ENCODE results near the gene MYBBP1A. TPM values are rescaled to one million over a fixed set of nuclear protein-coding genes. Genes with fewer than 3 reads are reported as not detected.

MYBBP1A gene
- polyA plus RNA-seq, 2 donors: 32.6 to 44.8 TPM

GRCh38 chr17:4555873-4556759 lies 932 bp upstream of the MYBBP1A start:
- peak overlapping the region; percentile 78 to 87 for H3K4me3 ChIP-seq (ENCODE audit: low read depth in 1 of 2, low read length in 2 of 2)
- H3K9me3 ChIP-seq (ENCODE audit: control insufficient read depth in 2 of 2, insufficient read depth in 1 of 2, low read depth in 1 of 2, low read length in 1 of 2): no peaks in the 10 kb centered on the region
- peaks cover 11 to 32% of the 10 kb centered on the region in 2 donors for H3K36me3 ChIP-seq (ENCODE audit: control insufficient read depth in 2 of 2, insufficient read depth in 2 of 2, low read length in 1 of 2)
- peaks cover 10 to 29% of the 10 kb centered on the region in 2 donors for H3K4me1 ChIP-seq (ENCODE audit: control insufficient read depth in 2 of 2, insufficient read depth in 2 of 2, low read length in 1 of 2)
- H3K27me3 ChIP-seq (ENCODE audit: control insufficient read depth in 1 of 2, insufficient read depth in 2 of 2, low read length in 2 of 2): no peaks in the 10 kb centered on the region
- WGBS, 2 donors: 66 to 67% methylated on average over 17 of the region's 17 CpGs
- H3K27ac ChIP-seq (ENCODE audit: low read depth in 2 of 2, low read length in 1 of 2): peak overlapping the region in 1 of 2 donors; percentile 85

GRCh38 chr17:4554441-4554996 lies 665 bp downstream of the MYBBP1A start:
- H3K27ac ChIP-seq (ENCODE audit: low read depth in 2 of 2, low read length in 1 of 2): peak overlapping the region in 1 of 2 donors; percentile 59
- 14% methylated on average over 18 of the region's 18 CpGs for WGBS, 2 donors
- H3K36me3 ChIP-seq (ENCODE audit: control insufficient read depth in 2 of 2, insufficient read depth in 2 of 2, low read length in 1 of 2): peaks cover 18 to 47% of the 10 kb centered on the region in 2 donors
- peak overlapping the region; percentile 78 to 87 for H3K4me3 ChIP-seq (ENCODE audit: low read depth in 1 of 2, low read length in 2 of 2)
- no peaks in the 10 kb centered on the region for H3K9me3 ChIP-seq (ENCODE audit: control insufficient read depth in 2 of 2, insufficient read depth in 1 of 2, low read depth in 1 of 2, low read length in 1 of 2)
- H3K27me3 ChIP-seq (ENCODE audit: control insufficient read depth in 1 of 2, insufficient read depth in 2 of 2, low read length in 2 of 2): no peaks in the 10 kb centered on the region
- peaks cover 7 to 23% of the 10 kb centered on the region in 2 donors for H3K4me1 ChIP-seq (ENCODE audit: control insufficient read depth in 2 of 2, insufficient read depth in 2 of 2, low read length in 1 of 2)

GRCh38 chr17:4553669-4554068 lies 1.5 kb downstream of the MYBBP1A start:
- Histone ChIP-seq H3K4me1 (ENCODE audit: control insufficient read depth in 2 of 2, insufficient read depth in 2 of 2, low read length in 1 of 2) (peaks cover 7 to 18% of the 10 kb centered on the region in 2 donors), H3K9me3 (ENCODE audit: control insufficient read depth in 2 of 2, insufficient read depth in 1 of 2, low read depth in 1 of 2, low read length in 1 of 2) (no peaks in the 10 kb centered on the region), H3K27ac (ENCODE audit: low read depth in 2 of 2, low read length in 1 of 2) (peak overlapping the region in 1 of 2 donors; percentile 6), H3K36me3 (ENCODE audit: control insufficient read depth in 2 of 2, insufficient read depth in 2 of 2, low read length in 1 of 2) (peaks cover 22 to 54% of the 10 kb centered on the region in 2 donors), H3K27me3 (ENCODE audit: control insufficient read depth in 1 of 2, insufficient read depth in 2 of 2, low read length in 2 of 2) (no peaks in the 10 kb centered on the region), H3K4me3 (ENCODE audit: low read depth in 1 of 2, low read length in 2 of 2) (peak overlapping the region in 1 of 2 donors; percentile 78)
- WGBS, 2 donors: 69 to 70% methylated on average over 9 of the region's 9 CpGs

GRCh38 chr17:4551796-4552525 lies 3.2 kb downstream of the MYBBP1A start:
- H3K4me1 ChIP-seq (ENCODE audit: control insufficient read depth in 2 of 2, insufficient read depth in 2 of 2, low read length in 1 of 2): peaks cover 7 to 18% of the 10 kb centered on the region in 2 donors
- no peaks in the 10 kb centered on the region for H3K27me3 ChIP-seq (ENCODE audit: control insufficient read depth in 1 of 2, insufficient read depth in 2 of 2, low read length in 2 of 2)
- 94% methylated on average over 27 of the region's 27 CpGs for WGBS, 2 donors
- H3K27ac ChIP-seq (ENCODE audit: low read depth in 2 of 2, low read length in 1 of 2): no peak overlapping the region
- H3K36me3 ChIP-seq (ENCODE audit: control insufficient read depth in 2 of 2, insufficient read depth in 2 of 2, low read length in 1 of 2): peaks cover 27 to 59% of the 10 kb centered on the region in 2 donors
- no peak overlapping the region for H3K4me3 ChIP-seq (ENCODE audit: low read depth in 1 of 2, low read length in 2 of 2)
- no peaks in the 10 kb centered on the region for H3K9me3 ChIP-seq (ENCODE audit: control insufficient read depth in 2 of 2, insufficient read depth in 1 of 2, low read depth in 1 of 2, low read length in 1 of 2)

GRCh38 chr17:4551141-4551540 lies 4.0 kb downstream of the MYBBP1A start:
- Histone ChIP-seq H3K36me3 (ENCODE audit: control insufficient read depth in 2 of 2, insufficient read depth in 2 of 2, low read length in 1 of 2) (peaks cover 27 to 59% of the 10 kb centered on the region in 2 donors), H3K4me3 (ENCODE audit: low read depth in 1 of 2, low read length in 2 of 2) (no peak overlapping the region), H3K27ac (ENCODE audit: low read depth in 2 of 2, low read length in 1 of 2) (no peak overlapping the region), H3K9me3 (ENCODE audit: control insufficient read depth in 2 of 2, insufficient read depth in 1 of 2, low read depth in 1 of 2, low read length in 1 of 2) (no peaks in the 10 kb centered on the region), H3K4me1 (ENCODE audit: control insufficient read depth in 2 of 2, insufficient read depth in 2 of 2, low read length in 1 of 2) (peaks cover 7 to 18% of the 10 kb centered on the region in 2 donors), H3K27me3 (ENCODE audit: control insufficient read depth in 1 of 2, insufficient read depth in 2 of 2, low read length in 2 of 2) (no peaks in the 10 kb centered on the region)
- 84 to 88% methylated on average over 8 of the region's 8 CpGs for WGBS, 2 donors

GRCh38 chr17:4550534-4551039 lies 4.6 kb downstream of the MYBBP1A start:
- 91 to 95% methylated on average over 16 of the region's 16 CpGs for WGBS, 2 donors
- no peak overlapping the region for H3K4me3 ChIP-seq (ENCODE audit: low read depth in 1 of 2, low read length in 2 of 2)
- H3K36me3 ChIP-seq (ENCODE audit: control insufficient read depth in 2 of 2, insufficient read depth in 2 of 2, low read length in 1 of 2): peaks cover 27 to 59% of the 10 kb centered on the region in 2 donors
- H3K4me1 ChIP-seq (ENCODE audit: control insufficient read depth in 2 of 2, insufficient read depth in 2 of 2, low read length in 1 of 2): peaks cover 7 to 14% of the 10 kb centered on the region in 2 donors
- no peaks in the 10 kb centered on the region for H3K27me3 ChIP-seq (ENCODE audit: control insufficient read depth in 1 of 2, insufficient read depth in 2 of 2, low read length in 2 of 2)
- no peak overlapping the region for H3K27ac ChIP-seq (ENCODE audit: low read depth in 2 of 2, low read length in 1 of 2)
- no peaks in the 10 kb centered on the region for H3K9me3 ChIP-seq (ENCODE audit: control insufficient read depth in 2 of 2, insufficient read depth in 1 of 2, low read depth in 1 of 2, low read length in 1 of 2)

- no peak overlapping the region for H3K27ac ChIP-seq (ENCODE audit: low read depth in 2 of 2, low read length in 1 of 2)
- WGBS, 2 donors: 87 to 88% methylated on average over 23 to 25 of the region's 25 CpGs
- peaks cover 7 to 13% of the 10 kb centered on the region in 2 donors for H3K4me1 ChIP-seq (ENCODE audit: control insufficient read depth in 2 of 2, insufficient read depth in 2 of 2, low read length in 1 of 2)
- H3K27me3 ChIP-seq (ENCODE audit: control insufficient read depth in 1 of 2, insufficient read depth in 2 of 2, low read length in 2 of 2): no peaks in the 10 kb centered on the region
- peaks cover 27 to 66% of the 10 kb centered on the region in 2 donors for H3K36me3 ChIP-seq (ENCODE audit: control insufficient read depth in 2 of 2, insufficient read depth in 2 of 2, low read length in 1 of 2)
- H3K4me3 ChIP-seq (ENCODE audit: low read depth in 1 of 2, low read length in 2 of 2): no peak overlapping the region
- no peaks in the 10 kb centered on the region for H3K9me3 ChIP-seq (ENCODE audit: control insufficient read depth in 2 of 2, insufficient read depth in 1 of 2, low read depth in 1 of 2, low read length in 1 of 2)
Observed at GRCh38 chr17:4549781-4550533, 5.2 kb downstream of the MYBBP1A start.

GRCh38 chr17:4548721-4549531 lies 6.3 kb downstream of the MYBBP1A start:
- Histone ChIP-seq H3K9me3 (ENCODE audit: control insufficient read depth in 2 of 2, insufficient read depth in 1 of 2, low read depth in 1 of 2, low read length in 1 of 2) (no peaks in the 10 kb centered on the region), H3K4me3 (ENCODE audit: low read depth in 1 of 2, low read length in 2 of 2) (no peak overlapping the region), H3K27me3 (ENCODE audit: control insufficient read depth in 1 of 2, insufficient read depth in 2 of 2, low read length in 2 of 2) (no peaks in the 10 kb centered on the region), H3K36me3 (ENCODE audit: control insufficient read depth in 2 of 2, insufficient read depth in 2 of 2, low read length in 1 of 2) (peaks cover 27 to 73% of the 10 kb centered on the region in 2 donors), H3K4me1 (ENCODE audit: control insufficient read depth in 2 of 2, insufficient read depth in 2 of 2, low read length in 1 of 2) (peaks cover 2 to 3% of the 10 kb centered on the region in 2 donors), H3K27ac (ENCODE audit: low read depth in 2 of 2, low read length in 1 of 2) (no peak overlapping the region)
- 78% methylated on average over 24 of the region's 24 CpGs for WGBS, 2 donors

Data from esophagus (tissue), 2 donors.